ENCODE data around the gene TFAM. TPM values are rescaled to one million over a fixed set of nuclear protein-coding genes. Genes with fewer than 3 reads are reported as not detected.

The TFAM gene
- total and polyA plus RNA-seq, 7 experiments from 2014 or later = 33.1 to 63.2 (median 44.8) TPM

DNA sequence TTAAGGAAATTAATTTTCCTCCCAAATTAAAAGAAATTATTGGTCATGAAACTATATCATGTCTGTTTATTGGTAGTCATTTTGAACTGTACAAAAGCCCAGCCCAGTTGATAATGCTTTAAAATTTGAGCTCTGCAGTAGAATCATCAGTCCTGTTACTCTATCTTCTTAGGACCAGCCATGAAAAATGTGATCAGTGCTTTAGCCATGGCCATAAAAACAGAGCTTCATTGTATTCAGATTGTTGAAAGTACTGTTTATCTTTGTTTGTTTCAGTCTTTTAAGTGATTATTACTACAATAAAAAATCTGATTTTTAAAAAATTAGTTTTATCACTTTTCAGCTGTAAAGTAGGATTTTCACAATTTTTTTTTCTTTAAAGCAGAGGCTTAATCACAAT, 13.7 kb upstream of the TFAM start:
- H3K27ac ChIP-seq (ENCODE audit: low read depth, low read length) = no peak overlapping the region
- intact Hi-C loops (cut with micrococcal nuclease) = no loop called here
- no peaks in the 10 kb centered on the region for H3K27me3 Mint-ChIP-seq
- no peak overlapping the region for H3K4me3 ChIP-seq (ENCODE audit: low read length)
- peaks cover 0 to 3% (median 0%) of the 10 kb centered on the region in 5 donors for H3K36me3 Mint-ChIP-seq
- no peaks in the 10 kb centered on the region for H3K4me1 ChIP-seq (ENCODE audit: control insufficient read depth in 2 of 2, insufficient read depth in 2 of 2, low read length in 2 of 2)
- H3K9me3 Mint-ChIP-seq = no peaks in the 10 kb centered on the region
- H3K36me3 ChIP-seq (ENCODE audit: control insufficient read depth in 2 of 3, insufficient read depth in 3 of 3, low read length in 3 of 3) = no peaks in the 10 kb centered on the region
- peaks cover 0 to 2% (median 0%) of the 10 kb centered on the region in 7 donors for H3K4me1 Mint-ChIP-seq
- no peak overlapping the region for H3K27ac Mint-ChIP-seq
- no peaks in the 10 kb centered on the region for H3K9me3 ChIP-seq (ENCODE audit: control insufficient read depth in 2 of 3, low read length in 3 of 3)
- ChIA-PET CTCF (interaction anchor here (1.4 kb wide), 1 partner anchor 13 kb away, joined by 5 read pairs; the partner anchor contains the start of gene TFAM), POLR2A (interaction anchor here (0.6 kb wide), 1 partner anchor 15 kb away, joined by 3 read pairs; no protein-coding TSS in a partner anchor)
- no peak overlapping the region for H3K4me3 Mint-ChIP-seq
- no peak for DNase-seq
- no peaks in the 10 kb centered on the region for H3K27me3 ChIP-seq (ENCODE audit: control insufficient read depth in 2 of 2, insufficient read depth in 2 of 2, low read length in 2 of 2)
- no peak for ATAC-seq

DNA sequence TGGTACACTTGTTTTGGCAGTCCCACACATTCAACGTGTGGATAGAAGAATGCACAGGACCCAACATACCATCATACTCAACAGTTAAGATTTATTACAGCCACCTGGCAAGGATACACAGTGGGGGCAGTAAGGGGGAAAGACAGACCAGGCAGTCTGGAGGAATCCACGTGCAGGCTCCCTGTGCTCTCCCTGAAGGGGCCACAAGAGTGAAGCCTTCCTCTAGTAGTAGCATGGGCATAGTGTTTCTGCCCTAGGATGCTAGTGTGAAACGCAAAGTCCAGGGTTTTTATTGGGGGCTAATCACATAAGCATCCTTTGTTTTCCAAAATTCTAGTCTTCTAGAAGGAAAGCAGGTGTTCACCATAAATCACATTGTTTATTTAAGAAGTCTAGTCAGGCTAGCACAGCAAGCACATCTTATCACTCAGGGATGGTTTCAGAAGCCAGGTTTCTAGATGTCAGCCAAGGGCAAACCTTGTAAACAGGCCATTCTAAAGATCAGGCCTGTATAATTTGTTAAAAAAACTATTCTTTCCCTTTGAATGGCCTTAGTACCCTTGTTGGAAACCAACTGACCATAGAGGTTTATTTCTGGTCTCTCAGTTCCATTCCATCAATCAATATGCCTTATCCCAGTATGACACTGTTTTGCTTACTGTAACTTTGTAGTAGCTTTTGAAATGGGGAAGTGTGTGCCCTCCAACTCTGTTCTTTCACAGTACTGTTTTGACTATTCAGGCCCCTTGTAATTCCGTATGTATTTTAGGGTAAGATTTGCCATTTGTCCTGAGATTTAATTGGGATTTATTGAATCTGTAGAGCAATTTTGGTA, 12.4 kb upstream of the TFAM start:
- intact Hi-C loops (cut with micrococcal nuclease) = no loop called here
- POLR2A ChIA-PET = no interaction called here

DNA sequence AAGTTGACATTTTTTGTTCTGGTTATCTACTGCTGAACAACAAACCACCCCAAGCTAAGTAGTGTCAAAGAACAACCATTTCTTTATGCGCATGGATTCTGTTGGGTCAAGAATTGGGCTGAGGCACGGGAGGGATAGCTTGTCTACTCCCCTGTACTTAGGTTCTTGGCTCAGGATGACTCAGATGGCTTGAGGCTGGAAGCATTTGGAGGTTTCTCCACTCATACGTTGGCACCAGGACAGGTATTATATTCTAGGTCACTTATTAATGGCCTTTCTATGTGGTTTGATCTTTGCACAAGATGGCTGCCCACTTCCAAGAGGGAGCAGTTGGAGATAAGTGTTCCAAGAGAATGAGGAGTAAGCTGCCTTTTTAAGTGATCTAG, 11.8 kb upstream of the TFAM start:
- peaks cover 0 to 9% (median 0%) of the 10 kb centered on the region in 5 donors for H3K36me3 Mint-ChIP-seq
- H3K27me3 Mint-ChIP-seq = no peaks in the 10 kb centered on the region
- H3K27ac Mint-ChIP-seq = no peak overlapping the region
- H3K4me1 Mint-ChIP-seq = no peaks in the 10 kb centered on the region
- Histone ChIP-seq H3K4me1 (ENCODE audit: control insufficient read depth in 2 of 2, insufficient read depth in 2 of 2, low read length in 2 of 2) (no peaks in the 10 kb centered on the region), H3K36me3 (ENCODE audit: control insufficient read depth in 2 of 3, insufficient read depth in 3 of 3, low read length in 3 of 3) (no peaks in the 10 kb centered on the region), H3K4me3 (ENCODE audit: low read length) (no peak overlapping the region), H3K27ac (ENCODE audit: low read depth, low read length) (no peak overlapping the region), H3K9me3 (ENCODE audit: control insufficient read depth in 2 of 3, low read length in 3 of 3) (no peaks in the 10 kb centered on the region), H3K27me3 (ENCODE audit: control insufficient read depth in 2 of 2, insufficient read depth in 2 of 2, low read length in 2 of 2) (no peaks in the 10 kb centered on the region)
- POLR2A ChIA-PET = no interaction called here
- DNase-seq (no peak), ATAC-seq (no peak)
- H3K4me3 Mint-ChIP-seq = no peak overlapping the region
- CTCF ChIA-PET = no interaction called here
- intact Hi-C loops (cut with micrococcal nuclease) = no loop called here
- H3K9me3 Mint-ChIP-seq = no peaks in the 10 kb centered on the region

More for the DNA sequence above, 12.4 kb upstream of the TFAM start:
- Histone ChIP-seq H3K36me3 (ENCODE audit: control insufficient read depth in 2 of 3, insufficient read depth in 3 of 3, low read length in 3 of 3) (no peaks in the 10 kb centered on the region), H3K27ac (ENCODE audit: low read depth, low read length) (no peak overlapping the region), H3K4me3 (ENCODE audit: low read length) (no peak overlapping the region), H3K4me1 (ENCODE audit: control insufficient read depth in 2 of 2, insufficient read depth in 2 of 2, low read length in 2 of 2) (no peaks in the 10 kb centered on the region), H3K27me3 (ENCODE audit: control insufficient read depth in 2 of 2, insufficient read depth in 2 of 2, low read length in 2 of 2) (no peaks in the 10 kb centered on the region), H3K9me3 (ENCODE audit: control insufficient read depth in 2 of 3, low read length in 3 of 3) (no peaks in the 10 kb centered on the region)
- Mint-ChIP-seq H3K27ac (no peak overlapping the region), H3K4me3 (no peak overlapping the region), H3K27me3 (no peaks in the 10 kb centered on the region), H3K4me1 (no peaks in the 10 kb centered on the region), H3K36me3 (peaks cover 0 to 7% (median 0%) of the 10 kb centered on the region in 5 donors), H3K9me3 (no peaks in the 10 kb centered on the region)
- CTCF ChIA-PET = no interaction called here
- no peak for DNase-seq
- ATAC-seq = no peak

DNA sequence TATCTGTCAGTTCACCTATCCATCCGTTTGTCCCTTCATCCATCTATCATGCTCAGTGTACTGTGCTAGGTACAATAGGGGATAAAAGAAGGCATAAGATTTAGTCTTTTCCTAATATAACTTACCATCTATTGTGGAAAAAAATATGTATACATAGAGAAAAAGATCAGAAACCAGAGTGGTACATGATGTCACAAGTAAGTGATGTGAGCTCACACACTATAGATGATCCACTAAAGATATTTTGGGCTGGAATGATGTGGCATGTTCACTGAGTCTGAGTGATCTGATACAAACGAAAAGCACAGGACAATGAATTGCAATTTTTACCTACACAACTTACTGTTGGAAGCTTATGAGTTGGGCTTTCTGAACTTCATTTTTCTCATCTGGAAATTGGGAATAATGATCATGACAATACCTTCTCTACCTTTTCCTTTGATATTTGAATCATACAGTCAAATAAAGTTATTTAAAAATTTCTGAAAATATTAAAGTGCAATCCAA, 2.7 kb upstream of the TFAM start:
- Mint-ChIP-seq H3K4me1 (peaks cover 14 to 39% (median 33%) of the 10 kb centered on the region in 7 donors), H3K27me3 (no peaks in the 10 kb centered on the region), H3K36me3 (peaks cover 0 to 12% (median 4%) of the 10 kb centered on the region in 5 donors), H3K4me3 (no peak overlapping the region), H3K9me3 (no peaks in the 10 kb centered on the region), H3K27ac (no peak overlapping the region)
- ATAC-seq (no peak), DNase-seq (no peak)
- H3K27me3 ChIP-seq (ENCODE audit: control insufficient read depth in 2 of 2, insufficient read depth in 2 of 2, low read length in 2 of 2) = no peaks in the 10 kb centered on the region
- intact Hi-C loops (cut with micrococcal nuclease) = no loop called here
- H3K4me1 ChIP-seq (ENCODE audit: control insufficient read depth in 2 of 2, insufficient read depth in 2 of 2, low read length in 2 of 2) = peaks cover 18 to 27% of the 10 kb centered on the region in 2 donors
- ChIA-PET CTCF (interaction anchor here (5.9 kb wide), 1 partner anchor 83 kb away, joined by 40 read pairs; no protein-coding TSS in a partner anchor), POLR2A (interaction anchor here (0.7 to 5.1 kb wide), 2 partner anchors 32 to 48 kb away, joined by 3 to 30 read pairs; partner anchors contain the start of gene UBE2D1)
- peaks cover 0 to 18% (median 0%) of the 10 kb centered on the region in 3 experiments for H3K36me3 ChIP-seq (ENCODE audit: control insufficient read depth in 2 of 3, insufficient read depth in 3 of 3, low read length in 3 of 3)
- no peak overlapping the region for H3K27ac ChIP-seq (ENCODE audit: low read depth, low read length)
- H3K4me3 ChIP-seq (ENCODE audit: low read length) = no peak overlapping the region
- no peaks in the 10 kb centered on the region for H3K9me3 ChIP-seq (ENCODE audit: control insufficient read depth in 2 of 3, low read length in 3 of 3)

DNA sequence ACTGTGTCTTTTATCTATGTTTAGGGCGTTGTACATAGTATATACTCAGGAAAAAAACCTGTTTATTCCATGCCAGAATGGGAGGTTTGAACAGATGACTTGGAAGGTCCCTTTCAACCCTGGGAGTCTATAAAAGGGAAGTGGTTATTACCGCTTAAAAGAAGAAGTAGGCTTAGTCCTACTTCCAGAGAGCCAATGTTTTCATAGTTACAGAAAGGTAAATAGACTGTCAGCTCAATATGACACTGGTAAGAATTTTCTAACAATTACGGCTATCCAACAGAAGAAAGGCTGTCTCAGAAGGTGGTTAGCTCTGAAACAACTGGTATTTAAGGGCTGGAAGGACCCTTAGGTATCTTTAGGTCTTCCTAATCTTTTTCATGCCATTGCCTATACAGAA, 1.1 kb upstream of the TFAM start:
- POLR2A ChIA-PET = interaction anchor here (0.6 to 5.1 kb wide), 10 partner anchors 13 to 115 kb away, joined by 3 to 30 read pairs (median 5); partner anchors contain the start of genes CISD1, IPMK and UBE2D1
- Histone ChIP-seq H3K4me3 (ENCODE audit: low read length) (peak overlapping the region; percentile 95), H3K27ac (ENCODE audit: low read depth, low read length) (peak overlapping the region; percentile 86), H3K27me3 (ENCODE audit: control insufficient read depth in 2 of 2, insufficient read depth in 2 of 2, low read length in 2 of 2) (no peaks in the 10 kb centered on the region), H3K9me3 (ENCODE audit: control insufficient read depth in 2 of 3, low read length in 3 of 3) (no peaks in the 10 kb centered on the region), H3K36me3 (ENCODE audit: control insufficient read depth in 2 of 3, insufficient read depth in 3 of 3, low read length in 3 of 3) (peaks cover 0 to 23% (median 0%) of the 10 kb centered on the region in 3 experiments), H3K4me1 (ENCODE audit: control insufficient read depth in 2 of 2, insufficient read depth in 2 of 2, low read length in 2 of 2) (peaks cover 20 to 30% of the 10 kb centered on the region in 2 donors)
- Mint-ChIP-seq H3K36me3 (peaks cover 0 to 13% (median 7%) of the 10 kb centered on the region in 5 donors), H3K27ac (peak overlapping the region; percentile 91 to 98 (median 96)), H3K4me3 (peak overlapping the region; percentile 58 to 99 (median 98)), H3K4me1 (peaks cover 15 to 51% (median 43%) of the 10 kb centered on the region in 7 donors), H3K27me3 (no peaks in the 10 kb centered on the region), H3K9me3 (no peaks in the 10 kb centered on the region)
- intact Hi-C loops (cut with micrococcal nuclease) = loop anchor here (1.0 to 2.0 kb wide), 3 partner anchors 25 to 207 kb away; no protein-coding TSS in a partner anchor
- ATAC-seq = peak; percentile 75
- CTCF ChIA-PET = interaction anchor here (0.5 to 5.9 kb wide), 8 partner anchors 8 to 115 kb away, joined by 3 to 40 read pairs (median 5); partner anchors contain the start of genes CISD1 and UBE2D1
- peak in 7 of 9 donors; percentile 41 to 77 (median 68) for DNase-seq

DNA sequence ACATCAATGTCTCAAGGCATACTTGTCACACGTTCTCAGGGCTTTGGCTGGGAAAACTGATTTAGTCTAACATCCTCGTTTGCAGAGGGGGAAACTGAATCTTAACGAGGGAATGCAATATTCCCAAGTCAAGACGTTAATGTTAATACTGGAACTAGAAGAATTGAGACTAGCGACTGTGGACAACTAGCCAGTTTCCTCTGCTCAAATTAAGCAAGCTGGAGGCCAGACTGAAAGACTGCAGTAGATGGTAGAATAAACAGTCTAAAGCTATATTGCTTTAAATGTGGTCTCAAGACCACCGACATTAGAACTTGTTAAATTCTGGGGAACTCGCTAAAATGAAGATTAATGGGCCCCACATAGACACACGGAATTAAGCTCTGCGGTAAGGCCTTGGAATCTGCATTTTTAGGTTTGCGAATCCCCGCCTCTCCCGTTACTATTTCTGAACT, 639 bp upstream of the TFAM start:
- Histone ChIP-seq H3K27ac (ENCODE audit: low read depth, low read length) (peak overlapping the region; percentile 86), H3K27me3 (ENCODE audit: control insufficient read depth in 2 of 2, insufficient read depth in 2 of 2, low read length in 2 of 2) (no peaks in the 10 kb centered on the region), H3K36me3 (ENCODE audit: control insufficient read depth in 2 of 3, insufficient read depth in 3 of 3, low read length in 3 of 3) (peaks cover 0 to 27% (median 3%) of the 10 kb centered on the region in 3 experiments), H3K4me1 (ENCODE audit: control insufficient read depth in 2 of 2, insufficient read depth in 2 of 2, low read length in 2 of 2) (peaks cover 20 to 30% of the 10 kb centered on the region in 2 donors), H3K9me3 (ENCODE audit: control insufficient read depth in 2 of 3, low read length in 3 of 3) (no peaks in the 10 kb centered on the region), H3K4me3 (ENCODE audit: low read length) (peak overlapping the region; percentile 95)
- intact Hi-C loops (cut with micrococcal nuclease) = loop anchor here (1.0 to 2.0 kb wide), 3 partner anchors 26 to 208 kb away; no protein-coding TSS in a partner anchor
- Mint-ChIP-seq H3K27ac (peak overlapping the region; percentile 91 to 98 (median 96)), H3K27me3 (no peaks in the 10 kb centered on the region), H3K4me1 (peaks cover 18 to 55% (median 47%) of the 10 kb centered on the region in 7 donors), H3K4me3 (peak overlapping the region; percentile 96 to 99 (median 98)), H3K9me3 (no peaks in the 10 kb centered on the region), H3K36me3 (peaks cover 3 to 16% (median 9%) of the 10 kb centered on the region in 5 donors)
- DNase-seq = no peak
- ChIA-PET POLR2A (interaction anchor here (0.6 to 5.1 kb wide), 11 partner anchors 12 to 116 kb away, joined by 3 to 30 read pairs (median 5); partner anchors contain the start of genes CISD1, IPMK and UBE2D1), CTCF (interaction anchor here (0.5 to 5.9 kb wide), 10 partner anchors 8 to 116 kb away, joined by 3 to 40 read pairs (median 4); partner anchors contain the start of genes CISD1 and UBE2D1)
- no peak for ATAC-seq
